Putamen (tissue), 1 donor: Measurements from ENCODE around the gene NUP153.

Experiments
- DNase-seq: peaks from one replicate; pipeline ENCODE4 v3.0.0-alpha.2; 2016; ENCODE audit warnings: low spot score

The NUP153 gene

DNA sequence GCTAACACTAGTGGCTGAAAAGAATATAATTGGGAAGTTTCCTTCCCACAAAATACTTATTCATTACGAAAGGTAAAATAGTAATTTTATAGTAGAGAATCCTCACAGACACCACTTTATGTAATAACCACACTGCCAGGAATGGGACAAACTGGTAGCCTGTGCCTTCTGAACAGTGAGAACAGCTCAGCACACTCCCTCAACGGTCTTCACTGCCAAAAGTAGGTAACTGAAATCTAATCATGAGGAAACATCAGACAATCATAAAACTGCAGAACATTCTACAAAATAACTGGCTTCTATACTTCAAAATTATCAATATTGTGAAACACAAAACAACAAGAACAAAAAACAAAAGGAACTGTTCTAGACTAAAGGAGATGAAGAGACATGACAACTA is 44.1 kb downstream of the NUP153 start:
- DNase-seq, result no peak

- no peak for DNase-seq
Observed at GRCh38 chr6:17656644-17657043, 50.1 kb downstream of the NUP153 start.

- DNase-seq, result no peak
Observed at GRCh38 chr6:17656092-17656491, 50.6 kb downstream of the NUP153 start.

GRCh38 chr6:17653198-17653882 is 53.4 kb downstream of the NUP153 start:
- no peak for DNase-seq

DNA sequence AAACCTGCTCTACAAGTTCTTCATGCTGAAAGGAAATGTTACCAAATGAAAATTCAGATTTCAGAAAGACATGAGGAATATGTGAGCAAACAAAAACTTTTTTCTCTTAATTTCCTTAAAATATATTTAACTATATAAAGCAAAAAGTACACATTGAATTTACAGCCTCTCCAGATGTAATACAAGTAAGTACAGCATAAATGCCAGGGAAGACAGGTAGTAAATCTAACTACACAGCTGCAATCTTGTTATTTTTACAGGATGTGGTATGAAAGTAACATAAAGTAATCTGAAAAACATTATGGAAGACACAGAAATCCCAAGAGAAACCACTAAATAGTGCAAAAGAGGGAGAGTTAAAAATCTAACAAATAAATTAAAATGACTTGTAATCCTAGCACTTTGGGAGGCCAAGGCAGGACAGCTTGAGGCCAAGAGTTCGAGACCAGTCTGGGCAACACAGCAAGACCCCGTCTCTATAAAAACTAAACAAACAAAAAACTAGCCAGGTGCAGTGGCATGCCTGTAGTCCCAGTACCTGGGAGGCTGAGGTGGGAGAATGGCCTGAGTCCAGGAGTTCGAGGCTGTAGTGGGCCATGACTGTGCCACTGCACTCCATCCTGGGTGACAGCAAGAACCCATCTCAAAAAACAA is 55.9 kb downstream of the NUP153 start:
- DNase-seq, result no peak

DNA sequence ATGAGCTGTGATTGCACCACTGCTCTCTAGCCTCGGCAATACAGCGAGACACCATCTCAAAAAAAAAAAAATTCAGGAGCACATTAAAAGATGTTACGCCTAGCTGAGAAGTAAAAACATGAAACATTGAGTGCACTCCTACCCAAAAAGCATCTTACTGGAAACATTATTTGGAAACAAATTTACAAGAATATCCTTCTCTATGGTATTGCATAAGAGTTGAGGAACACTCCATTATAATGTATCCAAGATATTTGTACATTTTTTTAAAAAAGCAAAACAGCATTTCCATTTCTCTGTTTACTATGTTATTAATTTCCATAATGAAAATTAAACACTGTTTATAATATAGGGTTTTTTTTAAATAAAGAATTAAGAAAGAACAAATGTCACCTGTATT is 58.0 kb downstream of the NUP153 start:
- DNase-seq, result no peak

DNA sequence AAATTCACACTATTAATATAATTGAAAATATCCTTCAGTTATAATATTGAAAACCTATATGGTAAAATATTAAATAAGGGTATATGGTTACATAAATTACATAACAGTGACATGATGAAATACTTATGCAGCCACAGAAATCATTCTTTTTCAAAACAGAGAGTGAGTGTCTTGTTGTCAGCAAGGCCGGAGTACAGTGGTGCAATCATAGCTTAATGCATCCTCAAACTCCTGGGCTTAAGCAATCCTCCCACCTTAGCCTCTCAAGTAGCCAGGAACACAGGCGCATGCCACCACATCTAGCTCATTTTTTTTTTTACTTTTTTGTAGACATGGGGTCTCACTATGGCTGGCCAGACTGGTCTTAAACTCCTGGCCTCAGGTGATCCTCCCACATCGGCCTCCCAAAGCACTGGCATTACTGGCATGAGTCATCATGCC is 66.2 kb downstream of the NUP153 start:
- no peak for DNase-seq

GRCh38 chr6:17638212-17638715 is 68.5 kb downstream of the NUP153 start:
- DNase-seq, result no peak

- DNase-seq, result no peak
Observed at GRCh38 chr6:17635568-17635967, 71.2 kb downstream of the NUP153 start.

DNA sequence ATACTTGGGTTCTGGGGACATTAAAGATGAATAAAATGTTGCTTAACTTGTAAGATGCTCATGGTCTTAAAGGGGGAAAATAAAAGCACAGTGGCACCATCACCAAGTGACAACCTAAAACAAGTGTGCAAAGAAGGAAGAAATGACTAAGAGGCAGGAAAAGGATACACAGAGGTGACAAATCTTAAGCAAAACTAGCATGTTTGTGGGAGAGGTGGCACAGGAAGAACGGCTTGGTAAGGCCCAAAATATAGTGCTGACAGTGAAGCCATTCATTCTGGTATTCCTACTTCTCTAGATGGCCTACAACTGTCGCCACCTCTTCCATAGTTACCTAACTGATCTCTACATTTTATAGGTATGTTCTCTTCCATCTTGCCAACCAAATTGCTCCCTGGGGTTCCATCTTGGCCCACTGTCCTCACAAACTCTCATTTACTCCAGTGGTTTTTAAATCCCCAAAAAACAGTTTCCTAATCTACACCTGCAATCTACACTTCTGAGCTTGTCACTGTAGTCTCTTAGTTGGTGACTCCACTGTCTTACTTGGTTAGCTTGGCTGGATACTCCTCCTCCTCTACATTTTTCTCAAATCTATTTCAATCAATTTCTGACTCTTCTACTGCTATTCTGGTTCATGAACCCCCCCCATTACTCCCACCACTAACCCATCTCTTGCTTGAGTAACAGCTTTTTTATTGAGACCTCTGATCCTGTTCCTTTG is 73.1 kb downstream of the NUP153 start:
- no peak for DNase-seq

GRCh38 chr6:17632934-17633333 is 73.8 kb downstream of the NUP153 start:
- no peak for DNase-seq

DNA sequence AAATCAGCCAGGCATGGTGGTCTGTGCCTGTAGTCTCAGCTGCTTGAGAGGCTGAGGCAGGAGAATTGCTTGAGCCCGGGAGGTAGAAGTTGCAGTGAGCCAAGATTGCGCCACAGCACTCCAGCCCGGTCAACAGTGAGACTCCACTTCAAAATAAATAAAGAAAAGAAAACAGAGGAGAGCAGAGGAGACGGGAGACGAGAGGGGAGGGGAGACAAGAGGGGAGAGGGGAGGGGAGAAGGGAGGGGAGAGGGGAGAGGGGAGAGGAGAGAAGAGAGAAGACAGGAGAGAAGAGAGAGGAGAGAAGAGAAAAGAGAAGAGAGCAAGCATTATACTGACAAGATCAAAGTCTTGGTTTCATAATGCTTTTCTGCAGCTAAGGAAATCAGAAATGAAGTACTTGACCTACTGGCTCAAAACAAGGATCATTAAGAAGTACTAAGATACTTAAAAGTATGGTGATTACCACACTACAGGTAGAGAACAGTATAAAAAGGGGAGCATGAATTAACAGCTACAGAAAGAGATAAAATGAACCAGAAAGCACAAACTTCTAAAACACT is 76.1 kb downstream of the NUP153 start:
- DNase-seq, result no peak

GRCh38 chr6:17629824-17630510 is 76.8 kb downstream of the NUP153 start:
- DNase-seq, result no peak

DNA sequence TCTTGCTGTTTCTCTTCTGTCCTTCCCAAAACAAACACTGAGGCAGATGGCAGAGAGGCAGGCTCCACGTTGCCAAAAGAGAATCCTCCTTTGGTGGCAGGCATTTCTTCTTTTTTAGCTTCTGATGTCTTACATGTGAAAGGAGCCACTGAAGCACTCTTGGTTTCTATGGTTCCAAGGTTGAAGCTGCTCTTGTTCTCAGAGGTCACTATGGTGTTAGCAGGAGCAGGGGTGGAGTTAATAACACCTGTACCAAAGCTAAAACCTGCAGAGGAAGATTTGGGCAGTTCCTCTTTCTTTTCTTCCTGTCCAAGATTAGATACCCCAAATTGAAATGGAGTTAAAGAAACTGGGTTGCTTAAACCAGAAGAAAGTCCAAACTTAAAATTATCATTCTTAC is 77.9 kb downstream of the NUP153 start:
- DNase-seq, result no peak

DNA sequence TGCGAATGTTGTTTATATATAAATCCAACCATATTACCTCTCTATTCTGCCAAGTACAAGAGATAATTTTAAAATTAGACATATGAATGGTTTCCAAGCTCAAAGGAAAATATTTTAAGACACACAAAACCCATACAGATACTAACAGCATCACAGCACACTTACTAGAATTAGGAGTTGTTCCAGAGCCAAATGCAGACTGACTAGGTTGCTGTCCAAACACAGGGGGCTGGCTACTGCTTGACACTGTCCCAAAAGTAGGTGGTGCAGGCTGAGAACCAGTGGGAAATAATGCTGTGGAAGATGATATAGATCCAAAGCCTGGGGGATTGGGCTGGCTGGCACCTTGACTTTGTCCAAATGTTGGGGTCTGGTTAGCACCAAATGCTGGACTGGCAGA is 82.3 kb downstream of the NUP153 start:
- DNase-seq, result no peak

DNA sequence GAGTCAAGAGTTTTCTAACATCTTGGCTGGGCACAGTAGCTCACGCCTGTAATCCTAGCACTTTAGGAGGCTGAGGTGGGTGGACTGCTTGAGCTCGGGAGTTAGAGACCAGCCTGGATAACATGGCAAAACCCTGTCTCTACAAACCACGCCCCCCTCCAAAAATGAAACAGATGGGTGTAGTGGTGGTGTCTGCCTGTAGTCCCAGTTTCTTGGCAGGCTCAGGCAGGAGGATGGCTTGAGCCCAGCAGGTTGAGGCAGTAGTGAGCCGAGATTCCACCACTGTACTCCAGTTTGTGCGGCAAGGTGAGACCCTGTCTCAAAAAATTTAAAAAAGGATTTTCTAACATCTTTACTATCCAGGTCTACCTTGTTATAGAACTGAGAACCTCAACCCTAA is 84.6 kb downstream of the NUP153 start:
- no peak for DNase-seq

DNA sequence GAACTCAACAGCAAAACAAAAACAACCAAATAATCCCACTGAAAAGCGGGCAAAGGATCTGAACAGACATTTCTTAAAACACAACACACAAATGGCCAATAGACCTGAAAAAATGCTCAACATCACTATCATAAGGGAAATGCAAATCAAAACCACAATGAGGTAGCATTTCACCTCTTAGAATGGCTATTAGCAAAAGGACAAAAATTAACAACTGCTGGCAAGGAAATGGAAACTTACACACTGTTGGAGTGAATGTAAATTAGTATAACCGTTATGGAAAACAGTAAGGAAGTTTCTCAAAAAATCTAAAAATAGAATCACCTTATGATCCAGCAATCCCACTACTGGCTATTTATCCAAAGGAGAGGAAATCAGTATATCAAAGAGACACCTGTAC is 85.7 kb downstream of the NUP153 start:
- no peak for DNase-seq

GRCh38 chr6:17615794-17616193 is 90.9 kb downstream of the NUP153 start:
- no peak for DNase-seq

DNA sequence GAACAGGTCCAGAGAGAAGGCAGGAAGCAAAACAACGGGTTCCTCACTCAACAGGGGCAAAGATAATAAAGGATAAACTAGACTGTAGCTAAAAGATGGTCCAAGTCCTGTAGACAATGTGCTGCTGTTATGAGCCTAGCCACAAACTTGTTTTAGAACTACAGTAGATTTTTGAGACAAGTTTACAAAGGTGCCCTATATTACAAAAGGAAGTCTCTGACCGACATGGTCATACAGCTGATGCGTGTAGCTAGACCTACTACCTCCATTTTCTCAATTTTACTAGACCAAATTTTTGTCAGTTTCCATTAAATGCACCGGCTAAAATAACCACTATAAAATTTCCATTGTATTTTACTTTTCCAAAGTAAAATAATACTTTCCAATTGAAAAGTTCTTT is 94.7 kb downstream of the NUP153 start:
- DNase-seq, result no peak

- DNase-seq, result no peak
Observed at GRCh38 chr6:17610835-17611234, 95.9 kb downstream of the NUP153 start.

DNA sequence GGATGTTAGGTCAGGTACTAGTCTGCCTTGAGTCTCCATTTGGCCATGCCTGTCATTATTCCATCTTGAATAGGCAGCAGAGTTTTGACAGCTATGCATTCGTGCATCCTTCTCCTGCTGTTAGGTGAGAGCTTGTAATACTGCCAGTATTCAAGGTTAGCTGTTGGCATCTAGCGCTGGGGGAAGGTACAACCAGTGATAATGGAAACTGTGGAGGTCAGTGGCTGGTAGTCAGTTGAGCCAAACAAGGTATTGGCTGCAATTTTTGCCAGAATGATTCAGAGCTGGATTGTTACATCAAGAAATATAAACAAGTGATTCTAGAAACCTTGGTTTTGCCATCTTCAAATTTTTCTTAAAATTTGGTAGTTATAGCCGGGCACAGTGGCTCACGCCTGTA is 100.1 kb downstream of the NUP153 start:
- no peak for DNase-seq

GRCh38 chr6:17602888-17603287 is 103.8 kb downstream of the NUP153 start:
- DNase-seq, result no peak
